BLaER1 (cell line): ENCODE results near the gene KCNK7.

Source experiments
- H3K27ac ChIP-seq: shearing (Covaris generic); formaldehyde crosslinking; 2 replicates; pipeline ENCODE4 v1.8.1; 2022
- H3K27me3 ChIP-seq: shearing (Covaris generic); formaldehyde crosslinking; 2 replicates; pipeline ENCODE4 v1.8.1; 2022
- H3K36me3 ChIP-seq: shearing (Covaris generic); formaldehyde crosslinking; 2 replicates; pipeline ENCODE4 v1.8.1; 2022
- H3K4me1 ChIP-seq: shearing (Covaris generic); formaldehyde crosslinking; 2 replicates; pipeline ENCODE4 v1.8.1; 2022
- H3K4me2 ChIP-seq: shearing (Covaris generic); formaldehyde crosslinking; 2 replicates; pipeline ENCODE4 v1.8.1; 2022
- H3K4me3 ChIP-seq: shearing (Covaris generic); formaldehyde crosslinking; 2 replicates; pipeline ENCODE4 v1.8.1; 2022
- H3K9ac ChIP-seq: shearing (Covaris generic); formaldehyde crosslinking; 2 replicates; pipeline ENCODE4 v1.8.1; 2022
- H3K9me3 ChIP-seq: shearing (Covaris generic); formaldehyde crosslinking; 2 replicates; pipeline ENCODE4 v1.8.1; 2022
- H4K20me1 ChIP-seq: shearing (Covaris generic); formaldehyde crosslinking; 2 replicates; pipeline ENCODE4 v1.8.1; 2022
- Cebpa-rat ChIP-seq: shearing (Covaris generic); IDR thresholded peaks from 2 replicates; pipeline ENCODE4 v1.8.1; 2022

The KCNK7 gene

DNA sequence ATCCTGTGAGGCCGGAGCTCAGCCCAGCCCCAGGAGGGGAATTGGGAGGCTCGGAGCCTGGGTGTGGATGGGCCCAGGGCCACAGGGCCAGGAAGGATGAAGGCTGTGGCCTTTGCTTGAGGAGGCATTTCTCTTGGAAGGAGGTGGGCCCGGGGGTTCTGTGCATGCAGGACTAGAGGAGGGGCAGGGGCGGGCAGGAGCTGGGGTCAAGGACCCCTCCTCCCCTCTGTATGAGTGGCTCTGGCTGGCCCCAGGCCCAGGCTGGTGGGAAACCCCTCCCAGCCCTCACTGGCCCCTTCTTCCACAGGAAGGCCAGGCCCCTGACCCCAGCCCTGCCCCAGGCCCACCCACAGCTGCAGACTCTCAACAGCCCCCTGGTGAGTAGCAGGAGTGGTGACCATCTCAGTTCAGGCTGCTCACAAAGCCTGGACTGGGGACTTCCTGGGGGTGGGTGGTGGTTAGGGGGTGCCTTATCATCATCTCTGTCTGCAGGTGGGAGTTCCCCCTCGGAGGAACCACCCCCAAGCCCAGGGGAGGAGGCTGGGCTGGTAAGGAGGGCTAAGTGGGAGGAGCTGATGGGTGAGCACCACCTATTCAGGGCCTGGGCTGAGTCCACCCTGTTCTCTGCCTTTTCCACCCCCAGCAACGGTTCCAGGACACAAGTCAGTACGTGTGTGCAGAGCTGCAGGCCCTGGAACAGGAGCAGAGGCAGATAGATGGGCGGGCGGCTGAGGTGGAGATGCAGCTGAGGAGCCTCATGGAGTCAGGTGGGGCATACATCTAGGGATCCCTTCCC lies 6.0 kb downstream of the KCNK7 start:
- no peaks in the 10 kb centered on the region for H3K9me3 ChIP-seq
- peak overlapping the region; percentile 24; the same call in 1 of the 2 replicates for H3K9ac ChIP-seq
- H3K36me3 ChIP-seq: peaks cover 76% of the 10 kb centered on the region
- no peak overlapping the region for H3K4me3 ChIP-seq
- H3K27me3 ChIP-seq: no peaks in the 10 kb centered on the region
- peaks cover 65% of the 10 kb centered on the region for H3K4me1 ChIP-seq
- peak overlapping the region; percentile 96 for H3K4me2 ChIP-seq
- no peak for TF ChIP-seq Cebpa-rat
- H3K27ac ChIP-seq: peak overlapping the region; percentile 89
- peaks cover 64% of the 10 kb centered on the region for H4K20me1 ChIP-seq

DNA sequence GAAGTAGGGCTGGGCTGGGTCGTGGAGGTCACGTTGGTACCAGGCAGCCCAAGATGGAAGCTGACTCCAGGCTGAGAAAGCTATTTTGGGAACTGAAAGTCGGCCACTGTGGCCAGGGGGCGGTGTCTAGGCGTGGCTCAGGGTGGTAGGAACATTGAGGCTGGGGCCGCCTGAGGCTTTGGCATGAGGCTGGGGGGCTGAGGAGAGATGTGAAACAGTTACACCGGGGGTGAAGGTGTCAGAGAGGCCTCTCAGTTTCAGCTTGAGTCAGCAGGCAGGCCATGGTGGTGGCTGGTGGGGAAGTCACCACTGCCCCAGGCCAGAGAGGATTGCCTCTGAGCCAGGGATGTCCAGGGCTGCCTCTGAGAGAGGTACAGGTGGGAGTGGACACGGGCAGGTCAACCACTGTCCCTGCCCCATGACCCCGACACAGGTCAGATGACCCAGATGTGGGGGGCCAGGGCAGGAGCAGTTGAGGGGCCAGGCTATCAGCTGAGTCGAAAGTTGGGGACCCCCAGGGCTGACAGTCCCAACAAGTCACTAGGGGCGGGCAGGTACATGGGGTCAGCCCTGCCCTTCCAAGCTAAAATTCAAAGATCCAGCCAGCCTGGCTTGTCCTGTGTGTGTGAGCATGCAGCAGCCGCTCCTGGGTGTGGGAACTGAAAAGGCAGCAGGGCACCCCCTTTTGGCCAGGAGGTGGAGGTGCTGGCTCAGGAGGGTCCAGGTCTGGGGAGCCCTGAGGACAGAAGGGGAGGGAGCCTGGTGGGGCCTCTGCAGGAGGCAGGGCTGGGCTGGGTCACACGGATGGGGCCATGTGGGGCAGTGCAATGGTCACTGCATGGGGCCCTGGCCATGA lies 7.2 kb downstream of the KCNK7 start:
- no peak for TF ChIP-seq Cebpa-rat
- peak overlapping the region; percentile 36 for H3K4me3 ChIP-seq
- peaks cover 84% of the 10 kb centered on the region for H3K36me3 ChIP-seq
- peak overlapping the region; percentile 89 for H3K27ac ChIP-seq
- peak overlapping the region; percentile 76 for H3K9ac ChIP-seq
- peaks cover 54% of the 10 kb centered on the region for H3K4me1 ChIP-seq
- peak overlapping the region; percentile 96 for H3K4me2 ChIP-seq
- peaks cover 56% of the 10 kb centered on the region for H4K20me1 ChIP-seq
- no peaks in the 10 kb centered on the region for H3K9me3 ChIP-seq
- H3K27me3 ChIP-seq: no peaks in the 10 kb centered on the region

DNA sequence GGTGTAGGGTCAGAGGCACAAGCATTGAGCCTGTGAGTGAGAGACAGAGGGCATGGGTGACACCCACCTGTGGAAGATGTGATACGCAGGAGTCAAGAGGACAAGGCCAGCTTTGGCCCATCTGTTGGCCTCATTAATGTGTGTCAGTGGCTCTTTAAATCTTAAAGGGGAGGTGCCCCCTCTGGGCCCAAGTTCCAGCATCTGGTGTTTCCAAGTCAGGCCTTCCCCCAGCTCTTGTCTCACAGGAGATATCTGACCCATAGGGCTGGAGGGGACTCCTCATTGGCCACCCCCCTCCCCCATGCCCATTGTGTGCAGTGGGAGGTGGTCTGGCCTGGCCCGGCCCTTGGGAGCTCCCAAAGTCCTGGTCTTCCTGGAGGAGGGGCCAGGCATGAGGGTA lies 8.9 kb downstream of the KCNK7 start:
- TF ChIP-seq Cebpa-rat: no peak
- H3K27me3 ChIP-seq: no peaks in the 10 kb centered on the region
- no peaks in the 10 kb centered on the region for H3K9me3 ChIP-seq
- peak overlapping the region; percentile 58 for H3K27ac ChIP-seq
- H3K4me3 ChIP-seq: no peak overlapping the region
- H3K9ac ChIP-seq: peak overlapping the region; percentile 54; the same call in 1 of the 2 replicates
- peaks cover 84% of the 10 kb centered on the region for H3K36me3 ChIP-seq
- peaks cover 45% of the 10 kb centered on the region; the same call in 1 of the 2 replicates for H4K20me1 ChIP-seq
- peak overlapping the region; percentile 96 for H3K4me2 ChIP-seq
- H3K4me1 ChIP-seq: peaks cover 52% of the 10 kb centered on the region

DNA sequence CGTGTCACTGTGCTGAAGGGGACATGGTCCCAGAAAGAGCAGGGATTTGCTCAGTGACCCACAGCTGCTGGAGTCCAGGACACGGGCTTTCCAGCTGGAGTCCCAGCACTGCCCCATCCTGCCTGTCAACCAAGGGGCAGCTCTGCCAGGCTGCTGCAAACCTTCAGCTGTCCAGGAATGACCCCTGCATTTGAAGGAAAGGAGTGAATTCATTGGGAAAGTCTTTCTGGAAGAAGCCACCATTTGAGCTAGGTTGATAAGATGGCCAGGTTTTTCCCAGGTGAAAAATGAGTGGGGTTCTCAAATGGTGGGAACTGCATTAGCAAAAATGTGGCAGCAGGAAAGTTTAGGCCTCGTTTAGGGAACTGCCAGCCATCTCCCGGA lies 9.4 kb downstream of the KCNK7 start:
- Histone ChIP-seq H3K4me2 (peak overlapping the region; percentile 96), H3K27ac (peak overlapping the region; percentile 58), H3K4me1 (peaks cover 52% of the 10 kb centered on the region), H3K4me3 (no peak overlapping the region), H3K9ac (peak overlapping the region; percentile 54; the same call in 1 of the 2 replicates), H4K20me1 (peaks cover 47% of the 10 kb centered on the region; the same call in 1 of the 2 replicates), H3K36me3 (peaks cover 85% of the 10 kb centered on the region), H3K27me3 (no peaks in the 10 kb centered on the region), H3K9me3 (no peaks in the 10 kb centered on the region)
- no peak for TF ChIP-seq Cebpa-rat

DNA sequence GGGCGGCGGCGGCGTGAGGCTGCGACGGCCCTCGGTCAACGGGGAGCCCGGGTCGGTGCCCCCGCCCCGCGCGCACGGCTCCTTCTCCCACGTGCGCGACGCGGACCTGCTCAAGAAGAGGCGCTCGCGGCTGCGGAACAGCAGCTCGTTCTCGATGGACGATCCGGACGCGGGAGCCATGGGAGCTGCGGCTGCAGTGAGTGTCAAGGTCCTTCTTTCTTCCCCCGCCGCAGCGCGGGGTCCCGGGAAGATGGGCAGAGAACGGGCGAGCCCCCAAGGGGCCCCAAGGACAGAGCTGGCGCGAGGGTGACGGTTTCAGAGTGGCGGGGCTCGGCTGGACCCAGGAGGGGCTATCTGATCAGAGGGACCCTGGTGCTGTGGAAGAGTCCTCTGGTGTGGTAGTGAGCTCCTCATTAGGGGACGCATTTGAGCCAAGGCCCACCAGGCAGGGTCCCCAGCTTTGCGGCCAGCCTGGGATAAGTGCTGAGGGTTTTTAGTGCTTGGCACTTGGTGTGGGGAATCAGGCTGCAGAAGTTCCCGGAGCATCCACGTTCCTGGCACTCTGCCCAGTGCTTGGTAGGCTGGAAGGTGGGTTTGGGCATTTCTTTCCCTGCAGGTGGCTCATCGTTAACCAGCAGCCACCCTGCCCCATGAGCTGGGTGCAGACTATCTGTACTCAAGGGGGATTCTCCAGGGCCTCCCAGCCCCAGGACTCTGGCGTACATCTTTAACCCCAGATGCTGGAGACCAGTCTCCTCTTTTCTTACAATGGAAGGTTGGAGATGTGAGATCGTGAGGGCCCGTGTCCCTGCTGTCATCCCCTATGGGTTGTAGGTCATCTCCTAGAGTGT lies 10.0 kb downstream of the KCNK7 start:
- Histone ChIP-seq H3K4me1 (peaks cover 52% of the 10 kb centered on the region), H3K27ac (peak overlapping the region; percentile 58), H3K4me3 (no peak overlapping the region), H4K20me1 (peaks cover 53% of the 10 kb centered on the region; the same call in 1 of the 2 replicates), H3K9ac (0 out of 2 replicates have a peak overlapping the region, but pooled peaks have one; percentile 54), H3K36me3 (peaks cover 85% of the 10 kb centered on the region), H3K4me2 (peak overlapping the region; percentile 96; the same call in 1 of the 2 replicates), H3K9me3 (no peaks in the 10 kb centered on the region), H3K27me3 (no peaks in the 10 kb centered on the region)
- TF ChIP-seq Cebpa-rat: no peak

DNA sequence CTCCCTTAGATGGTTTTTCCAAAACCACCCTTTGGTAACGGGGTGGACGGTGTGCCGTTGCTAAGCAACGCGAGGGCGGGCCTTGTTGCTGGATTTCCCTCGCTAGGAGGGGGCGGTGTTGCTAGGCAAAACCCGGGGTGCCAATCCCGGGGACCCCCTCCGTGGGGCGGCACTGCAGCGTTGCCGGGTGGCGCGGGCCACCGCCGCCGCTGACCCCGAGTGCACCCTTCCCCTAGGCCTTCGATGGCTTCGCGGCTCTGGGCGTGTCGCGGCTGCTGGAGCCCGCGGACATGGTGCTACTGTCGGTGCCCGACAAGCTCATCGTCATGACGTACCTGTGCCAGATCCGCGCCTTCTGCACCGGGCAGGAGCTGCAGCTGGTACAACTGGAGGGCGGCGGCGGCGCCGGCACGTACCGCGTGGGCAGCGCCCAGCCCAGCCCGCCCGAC lies 10.9 kb downstream of the KCNK7 start:
- Histone ChIP-seq H3K4me1 (peaks cover 45% of the 10 kb centered on the region), H3K27ac (no peak overlapping the region), H4K20me1 (peaks cover 54% of the 10 kb centered on the region), H3K27me3 (no peaks in the 10 kb centered on the region), H3K9ac (no peak overlapping the region), H3K4me2 (no peak overlapping the region), H3K4me3 (no peak overlapping the region), H3K36me3 (peaks cover 85% of the 10 kb centered on the region), H3K9me3 (no peaks in the 10 kb centered on the region)
- no peak for TF ChIP-seq Cebpa-rat

DNA sequence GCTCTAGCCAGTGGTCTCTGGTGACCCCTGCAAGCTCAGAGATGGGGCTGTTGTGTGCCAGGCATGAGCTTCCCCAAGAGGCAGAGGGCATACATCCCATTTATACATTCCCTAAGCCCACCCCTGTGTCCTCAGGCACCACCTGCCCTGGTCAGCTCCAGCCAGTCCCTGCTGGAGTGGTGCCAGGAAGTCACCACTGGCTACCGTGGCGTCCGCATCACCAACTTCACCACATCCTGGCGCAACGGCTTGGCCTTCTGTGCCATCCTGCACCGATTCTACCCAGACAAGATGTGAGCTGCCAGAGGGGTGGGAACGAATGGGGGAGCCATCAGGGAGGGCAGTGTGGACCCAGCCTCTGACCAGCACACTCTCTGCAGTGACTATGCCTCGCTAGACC lies 11.5 kb downstream of the KCNK7 start:
- Histone ChIP-seq H4K20me1 (peaks cover 54% of the 10 kb centered on the region), H3K36me3 (peaks cover 85% of the 10 kb centered on the region), H3K4me1 (peaks cover 38% of the 10 kb centered on the region), H3K9me3 (no peaks in the 10 kb centered on the region), H3K27me3 (no peaks in the 10 kb centered on the region), H3K27ac (0 out of 2 replicates have a peak overlapping the region, but pooled peaks have one; percentile 38), H3K4me2 (no peak overlapping the region), H3K9ac (no peak overlapping the region), H3K4me3 (no peak overlapping the region)
- no peak for TF ChIP-seq Cebpa-rat

DNA sequence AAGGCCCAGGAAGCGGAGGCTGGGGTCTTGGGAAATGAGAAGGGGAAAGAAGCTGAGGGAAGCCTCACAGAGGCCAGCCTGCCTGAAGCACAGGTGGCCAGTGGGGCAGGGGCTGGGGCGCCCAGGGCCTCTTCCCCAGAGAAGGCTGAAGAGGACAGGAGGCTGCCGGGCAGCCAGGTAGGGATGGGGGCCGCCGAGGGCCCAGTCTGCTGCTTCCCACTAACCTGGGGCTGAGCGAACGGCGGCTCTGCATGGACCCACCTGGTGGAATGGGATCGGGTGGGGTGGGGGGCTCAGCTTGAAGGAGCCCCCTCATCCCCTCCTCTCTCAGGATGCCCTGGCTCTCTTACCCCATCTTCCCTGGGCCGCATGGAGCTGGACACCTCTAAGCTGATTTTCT lies 12.0 kb downstream of the KCNK7 start:
- peaks cover 87% of the 10 kb centered on the region for H3K36me3 ChIP-seq
- peak overlapping the region; percentile 53; the same call in 1 of the 2 replicates for H3K9ac ChIP-seq
- no peak overlapping the region for H3K4me3 ChIP-seq
- peaks cover 53% of the 10 kb centered on the region for H4K20me1 ChIP-seq
- H3K9me3 ChIP-seq: no peaks in the 10 kb centered on the region
- H3K4me1 ChIP-seq: peaks cover 36% of the 10 kb centered on the region
- no peaks in the 10 kb centered on the region for H3K27me3 ChIP-seq
- H3K4me2 ChIP-seq: no peak overlapping the region
- 0 out of 2 replicates have a peak overlapping the region, but pooled peaks have one; percentile 38 for H3K27ac ChIP-seq
- TF ChIP-seq Cebpa-rat: no peak

DNA sequence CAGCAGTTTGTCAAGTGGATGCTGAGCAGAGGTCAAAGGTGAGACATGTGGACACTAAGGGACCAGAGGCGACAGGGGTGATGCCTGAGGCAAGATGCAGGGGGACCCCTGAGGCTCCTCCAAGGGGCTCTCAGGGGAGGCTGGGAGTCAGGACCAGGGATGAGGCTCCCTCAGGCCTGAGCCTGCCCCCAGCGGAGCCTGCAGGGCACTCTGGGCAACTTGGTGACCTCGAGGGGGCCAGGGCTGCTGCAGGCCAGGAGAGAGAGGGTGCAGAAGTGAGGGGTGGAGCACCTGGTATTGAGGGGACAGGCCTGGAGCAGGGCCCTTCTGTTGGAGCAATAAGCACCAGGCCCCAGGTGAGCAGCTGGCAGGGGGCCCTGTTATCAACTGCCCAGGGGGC lies 13.7 kb downstream of the KCNK7 start:
- TF ChIP-seq Cebpa-rat: no peak
- 0 out of 2 replicates have a peak overlapping the region, but pooled peaks have one; percentile 53 for H3K9ac ChIP-seq
- H3K9me3 ChIP-seq: no peaks in the 10 kb centered on the region
- H3K4me2 ChIP-seq: no peak overlapping the region
- H3K27ac ChIP-seq: no peak overlapping the region
- peaks cover 36% of the 10 kb centered on the region for H3K4me1 ChIP-seq
- peaks cover 64% of the 10 kb centered on the region for H4K20me1 ChIP-seq
- no peaks in the 10 kb centered on the region for H3K27me3 ChIP-seq
- H3K4me3 ChIP-seq: no peak overlapping the region
- H3K36me3 ChIP-seq: peaks cover 93% of the 10 kb centered on the region
